Fibroblast of lung (primary cell): ENCODE data around the gene TAMALIN. TPM values are rescaled to one million over a fixed set of nuclear protein-coding genes. Genes with fewer than 3 reads are reported as not detected.

ENCODE experiments used
- DNase-seq, 2 donors: peaks; one replicate each; pipeline versions ENCODE4 v3.0.0 to v3.0.0-alpha.2; 2010; ENCODE audit warnings: low read depth in 2 of 2
- H2AFZ ChIP-seq: 2 replicates; pipeline ENCODE4 v1.5.1; 2012; ENCODE audit warnings: low read length, control low read depth, inconsistent platforms
- H3K27ac ChIP-seq: 2 replicates; pipeline ENCODE4 v1.5.1; 2011; ENCODE audit warnings: low read length, control low read depth; ENCODE audit not compliant: insufficient read depth
- H3K27me3 ChIP-seq: 2 replicates; pipeline ENCODE4 v1.5.1; 2011; ENCODE audit warnings: mild to moderate bottlenecking, low read length; ENCODE audit not compliant: control insufficient read depth, insufficient read depth
- H3K36me3 ChIP-seq: 2 replicates; pipeline ENCODE4 v1.5.1; 2011; ENCODE audit warnings: low read length; ENCODE audit not compliant: control insufficient read depth, insufficient read depth
- H3K4me1 ChIP-seq: 2 replicates; pipeline ENCODE4 v1.5.1; 2011; ENCODE audit warnings: low read length; ENCODE audit not compliant: control insufficient read depth, insufficient read depth; ENCODE audit errors: extremely low read depth
- H3K4me2 ChIP-seq: 2 replicates; pipeline ENCODE4 v1.5.1; 2011; ENCODE audit warnings: low read length, control low read depth; ENCODE audit not compliant: insufficient read depth; ENCODE audit errors: extremely low read depth
- H3K4me3 ChIP-seq, 4 experiments: fragments of 200-600 bp in 1 of 4; sonication (generic) in 1 of 4; replicated peaks in 1 of 4; 2 replicates each; pipeline ENCODE4 v1.5.1; 2011 to 2016; ENCODE audit warnings: low read length in 4 of 4, low read depth in 3 of 4, mild to moderate bottlenecking in 3 of 4, control low read depth in 2 of 4, inconsistent platforms in 1 of 4, mixed read lengths in 1 of 4; ENCODE audit not compliant: insufficient read depth in 1 of 4; ENCODE audit errors: control extremely low read depth in 1 of 4
- H3K79me2 ChIP-seq: 2 replicates; pipeline ENCODE4 v1.5.1; 2012; ENCODE audit warnings: mild to moderate bottlenecking, low read length, inconsistent platforms; ENCODE audit not compliant: control insufficient read depth, insufficient read depth
- H3K9ac ChIP-seq: 2 replicates; pipeline ENCODE4 v1.5.1; 2011; ENCODE audit warnings: mild to moderate bottlenecking, low read length, control low read depth; ENCODE audit not compliant: insufficient read depth
- H3K9me3 ChIP-seq: 2 replicates; pipeline ENCODE4 v1.5.1; 2012; ENCODE audit warnings: low read depth, low read length; ENCODE audit not compliant: control insufficient read depth, insufficient read depth
- H4K20me1 ChIP-seq: 2 replicates; pipeline ENCODE4 v1.5.1; 2011; ENCODE audit warnings: low read length; ENCODE audit not compliant: control insufficient read depth, insufficient read depth; ENCODE audit errors: extremely low read depth
- CTCF ChIP-seq, 2 donors: IDR thresholded peaks in 1 of 2; conservative IDR thresholded peaks in 1 of 2; 1 replicate in 1 of 2; 2 replicates in 1 of 2; pipeline ENCODE4 v1.5.1; 2011 to 2012; ENCODE audit warnings: low read length in 2 of 2, control low read depth in 1 of 2, inconsistent platforms in 1 of 2, low read depth in 1 of 2, mild to moderate bottlenecking in 1 of 2
- EZH2 ChIP-seq: IDR thresholded peaks from 2 replicates; pipeline ENCODE4 v1.5.1; 2012; ENCODE audit warnings: low read length, control low read depth, mild to moderate bottlenecking; ENCODE audit errors: missing control alignments
- polyA plus RNA-seq, 2 donors: library from polyadenylated mRNA; depleted of rRNA in 1 of 2; stranded (reverse) in 1 of 2; unstranded in 1 of 2; fragments of >200 nt; gene quantifications; 2 replicates each; pipeline ENCODE4 v1.2.1, GENCODE V29; 2011 to 2012; ENCODE audit warnings: missing spikeins in 1 of 2
- total RNA-seq: library from RNA; depleted of rRNA; stranded (reverse); fragments of >200 nt; gene quantifications from 2 replicates; pipeline ENCODE4 v1.2.1, GENCODE V29; 2014

The TAMALIN gene
- total and polyA plus RNA-seq, 2 donors (not counting 1 experiment from before 2014, with no cell fraction given): 5.3 to 12.1 TPM

GRCh38 chr12:52063082-52063924 is 56.6 kb downstream of the TAMALIN start:
- no peak overlapping the region for H3K4me2 ChIP-seq
- peaks cover 10% of the 10 kb centered on the region for H3K4me1 ChIP-seq
- H2AFZ ChIP-seq: no peak overlapping the region
- no peaks in the 10 kb centered on the region for H3K27me3 ChIP-seq
- no peak for DNase-seq
- no peaks in the 10 kb centered on the region for H4K20me1 ChIP-seq
- peak overlapping the region; percentile 88 for H3K27ac ChIP-seq
- H3K9me3 ChIP-seq: no peaks in the 10 kb centered on the region
- peak overlapping the region; percentile 28 for H3K9ac ChIP-seq
- no peak overlapping the region for H3K4me3 ChIP-seq
- peaks cover 3% of the 10 kb centered on the region for H3K36me3 ChIP-seq
- TF ChIP-seq CTCF (conservative IDR thresholded peaks at IDR 0.05 in 1 of 2, IDR thresholded peaks at IDR 0.05 in 1 of 2; ENCODE audit: low read depth in 1 of 2, low read length in 2 of 2) (no peak), EZH2 (no peak)
- H3K79me2 ChIP-seq: no peaks in the 10 kb centered on the region

GRCh38 chr12:52063981-52064649 is 57.4 kb downstream of the TAMALIN start:
- H3K27ac ChIP-seq: peak overlapping the region; percentile 88
- H3K27me3 ChIP-seq: no peaks in the 10 kb centered on the region
- no peak overlapping the region for H3K4me3 ChIP-seq
- no peaks in the 10 kb centered on the region for H3K79me2 ChIP-seq
- no peak overlapping the region for H2AFZ ChIP-seq
- H3K4me2 ChIP-seq: no peak overlapping the region
- H3K36me3 ChIP-seq: no peaks in the 10 kb centered on the region
- peaks cover 11% of the 10 kb centered on the region for H3K4me1 ChIP-seq
- H3K9me3 ChIP-seq: no peaks in the 10 kb centered on the region
- H4K20me1 ChIP-seq: no peaks in the 10 kb centered on the region
- H3K9ac ChIP-seq: peak overlapping the region; percentile 28
- DNase-seq: peak; percentile 86 to 98
- TF ChIP-seq CTCF (conservative IDR thresholded peaks at IDR 0.05 in 1 of 2, IDR thresholded peaks at IDR 0.05 in 1 of 2; ENCODE audit: low read depth in 1 of 2, low read length in 2 of 2) (no peak), EZH2 (no peak)

Other genes with a start within 250 kb of the TAMALIN start
- gene FIGNL2, start 158.2 kb upstream of the TAMALIN start, total RNA-seq: 0.17 and 0.26 TPM in 2 replicates
- gene FIGNL2, start 158.2 kb upstream of the TAMALIN start, polyA plus RNA-seq: 0.06 and 0.07 TPM in 2 replicates
- under 0.01 TPM in 1 of 2 replicates, not detected in the other for gene ANKRD33, start 118.8 kb upstream of the TAMALIN start, total RNA-seq
- 0.17 TPM in 1 of 2 replicates, not detected in the other for gene ANKRD33, start 118.8 kb upstream of the TAMALIN start, polyA plus RNA-seq
- 20.8 and 36.2 TPM in 2 replicates for gene ACVRL1, start 99.4 kb upstream of the TAMALIN start, total RNA-seq
- gene ACVRL1, start 99.4 kb upstream of the TAMALIN start, polyA plus RNA-seq: 8.9 and 15.0 TPM in 2 replicates
- gene ACVR1B, start 55.2 kb upstream of the TAMALIN start, total RNA-seq: 11.3 and 12.4 TPM in 2 replicates
- gene ACVR1B, start 55.2 kb upstream of the TAMALIN start, polyA plus RNA-seq: 13.0 and 13.6 TPM in 2 replicates
- gene NR4A1, start 44.5 kb downstream of the TAMALIN start, total RNA-seq: 2.1 and 3.8 TPM in 2 replicates
- gene NR4A1, start 44.5 kb downstream of the TAMALIN start, polyA plus RNA-seq: 4.1 and 15.9 TPM in 2 replicates
- gene ATG101, start 63.0 kb downstream of the TAMALIN start, total RNA-seq: 90.3 and 103 TPM in 2 replicates
- gene ATG101, start 63.0 kb downstream of the TAMALIN start, polyA plus RNA-seq: 82.2 and 82.9 TPM in 2 replicates
- gene SMIM41, start 72.8 kb downstream of the TAMALIN start, total RNA-seq: 2.0 and 2.1 TPM in 2 replicates
- 1.9 and 4.8 TPM in 2 replicates for gene SMIM41, start 72.8 kb downstream of the TAMALIN start, polyA plus RNA-seq
- under 0.01 and 0.17 TPM in 2 replicates for gene KRT80, start 185.1 kb downstream of the TAMALIN start, total RNA-seq
- gene KRT80, start 185.1 kb downstream of the TAMALIN start, polyA plus RNA-seq: 0.90 and 1.0 TPM in 2 replicates
- gene KRT7, start 226.3 kb downstream of the TAMALIN start, total RNA-seq: 3.1 and 3.5 TPM in 2 replicates
- gene KRT7, start 226.3 kb downstream of the TAMALIN start, polyA plus RNA-seq: 3.1 and 8.6 TPM in 2 replicates